Measurements from ENCODE around the gene GAS2.

GAS2 gene

DNA sequence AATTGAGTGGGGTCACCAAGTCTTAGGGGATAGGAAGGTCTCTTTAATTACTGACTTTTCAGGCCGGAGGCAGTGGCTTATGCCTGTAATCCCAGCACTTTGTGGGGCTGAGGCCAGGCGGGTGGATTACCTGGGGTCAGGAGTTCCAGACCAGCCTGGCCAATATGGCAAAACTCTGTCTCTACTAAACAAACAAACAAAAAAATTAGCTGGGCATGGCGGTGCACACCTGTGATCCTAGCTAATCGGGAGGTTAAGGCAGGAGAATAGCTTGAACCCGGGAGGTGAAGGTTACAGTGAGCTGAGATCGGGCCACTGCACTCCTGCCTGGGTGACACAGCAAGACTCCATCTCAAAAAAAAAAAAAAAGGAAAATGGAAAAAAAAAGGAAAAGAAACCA, 39.0 kb upstream of the GAS2 start:
- H3K9me3 ChIP-seq: no peaks in the 10 kb centered on the region
- TF ChIP-seq, protein P1, sequence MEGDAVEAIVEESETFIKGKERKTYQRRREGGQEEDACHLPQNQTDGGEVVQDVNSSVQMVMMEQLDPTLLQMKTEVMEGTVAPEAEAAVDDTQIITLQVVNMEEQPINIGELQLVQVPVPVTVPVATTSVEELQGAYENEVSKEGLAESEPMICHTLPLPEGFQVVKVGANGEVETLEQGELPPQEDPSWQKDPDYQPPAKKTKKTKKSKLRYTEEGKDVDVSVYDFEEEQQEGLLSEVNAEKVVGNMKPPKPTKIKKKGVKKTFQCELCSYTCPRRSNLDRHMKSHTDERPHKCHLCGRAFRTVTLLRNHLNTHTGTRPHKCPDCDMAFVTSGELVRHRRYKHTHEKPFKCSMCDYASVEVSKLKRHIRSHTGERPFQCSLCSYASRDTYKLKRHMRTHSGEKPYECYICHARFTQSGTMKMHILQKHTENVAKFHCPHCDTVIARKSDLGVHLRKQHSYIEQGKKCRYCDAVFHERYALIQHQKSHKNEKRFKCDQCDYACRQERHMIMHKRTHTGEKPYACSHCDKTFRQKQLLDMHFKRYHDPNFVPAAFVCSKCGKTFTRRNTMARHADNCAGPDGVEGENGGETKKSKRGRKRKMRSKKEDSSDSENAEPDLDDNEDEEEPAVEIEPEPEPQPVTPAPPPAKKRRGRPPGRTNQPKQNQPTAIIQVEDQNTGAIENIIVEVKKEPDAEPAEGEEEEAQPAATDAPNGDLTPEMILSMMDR (IDR thresholded peaks at IDR 0.05): no peak
- DNase-seq: no peak
- H3K27ac ChIP-seq: no peak overlapping the region
- no peak overlapping the region for H3K4me3 ChIP-seq
- intact Hi-C loops (cut with DNase I; ENCODE audit: low total_unique reads): no loop called here
- no peaks in the 10 kb centered on the region for H3K27me3 ChIP-seq
- no peaks in the 10 kb centered on the region for H3K36me3 ChIP-seq
- peaks cover 0 to 13% (median 9%) of the 10 kb centered on the region in 4 donors for H3K4me1 ChIP-seq

DNA sequence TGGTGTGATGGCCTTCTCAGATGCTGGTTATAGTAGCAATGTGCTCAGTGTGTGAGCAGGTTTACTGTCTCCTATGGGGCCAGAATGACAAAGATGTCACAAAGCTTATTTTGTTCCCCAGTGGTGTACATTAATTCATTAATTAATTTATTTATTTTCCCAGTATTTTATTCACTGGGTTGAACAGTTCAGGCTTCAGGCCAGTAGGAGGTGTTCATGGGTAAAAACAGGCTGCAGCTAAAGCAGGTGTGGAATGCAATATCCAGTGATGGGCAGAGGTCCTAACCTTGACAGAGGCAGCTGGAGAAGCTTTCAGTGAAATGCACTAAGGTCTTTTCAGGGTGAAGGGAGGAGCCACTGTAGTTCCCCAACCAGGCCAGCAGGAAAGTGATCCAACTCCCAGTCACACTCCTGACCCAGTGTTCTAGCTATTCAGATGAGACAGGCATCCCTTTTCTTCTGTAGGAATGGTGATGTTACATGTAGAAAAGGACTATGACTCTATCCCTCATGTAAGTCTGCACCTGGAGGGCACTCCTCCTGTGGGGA, 33.0 kb upstream of the GAS2 start:
- DNase-seq: no peak
- TF ChIP-seq, protein P1 (IDR thresholded peaks at IDR 0.05): no peak
- Histone ChIP-seq H3K36me3 (no peaks in the 10 kb centered on the region), H3K4me3 (no peak overlapping the region), H3K27ac (no peak overlapping the region), H3K9me3 (no peaks in the 10 kb centered on the region), H3K4me1 (no peaks in the 10 kb centered on the region), H3K27me3 (no peaks in the 10 kb centered on the region)
- intact Hi-C loops (cut with DNase I; ENCODE audit: low total_unique reads): no loop called here

DNA sequence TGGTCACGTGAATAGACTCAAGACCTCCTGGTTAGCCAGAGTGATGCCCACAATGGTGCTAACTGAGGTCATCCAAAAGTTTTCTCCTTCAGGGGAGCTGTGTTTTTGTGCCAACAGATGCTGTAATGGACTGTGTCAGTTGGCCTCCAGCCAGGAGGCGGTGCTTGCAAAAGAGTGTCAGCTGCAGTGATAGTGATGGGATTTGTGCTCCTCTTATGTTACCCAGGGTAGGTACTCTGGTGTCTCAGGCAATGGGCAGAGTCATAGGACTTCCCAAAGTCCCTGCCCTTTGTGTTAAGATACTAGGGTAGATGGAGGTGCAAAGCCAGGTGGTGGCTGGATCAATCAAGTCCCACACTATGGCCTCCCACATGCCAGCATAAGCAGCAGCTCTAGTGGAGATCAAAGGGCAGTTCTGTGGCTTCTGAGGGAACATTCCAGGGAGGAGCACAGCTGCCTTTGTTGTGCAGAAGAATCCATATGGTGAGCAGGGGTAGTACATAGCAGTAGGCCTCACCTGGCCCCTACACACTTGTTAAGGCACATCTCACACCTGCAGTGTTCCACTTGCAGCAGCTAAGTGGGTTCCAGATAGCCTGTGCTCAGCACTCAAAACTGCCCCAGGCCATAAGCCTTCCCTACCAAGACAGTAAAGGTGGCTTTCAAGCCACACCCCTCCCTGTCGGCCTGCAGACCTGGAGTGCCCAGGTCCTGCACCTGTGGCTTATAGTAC, 31.3 kb upstream of the GAS2 start:
- H3K27me3 ChIP-seq: no peaks in the 10 kb centered on the region
- H3K9me3 ChIP-seq: no peaks in the 10 kb centered on the region
- H3K27ac ChIP-seq: no peak overlapping the region
- no peaks in the 10 kb centered on the region for H3K36me3 ChIP-seq
- intact Hi-C loops (cut with DNase I; ENCODE audit: low total_unique reads): no loop called here
- DNase-seq: no peak
- H3K4me3 ChIP-seq: no peak overlapping the region
- TF ChIP-seq, protein P1 (IDR thresholded peaks at IDR 0.05): no peak
- H3K4me1 ChIP-seq: no peaks in the 10 kb centered on the region

DNA sequence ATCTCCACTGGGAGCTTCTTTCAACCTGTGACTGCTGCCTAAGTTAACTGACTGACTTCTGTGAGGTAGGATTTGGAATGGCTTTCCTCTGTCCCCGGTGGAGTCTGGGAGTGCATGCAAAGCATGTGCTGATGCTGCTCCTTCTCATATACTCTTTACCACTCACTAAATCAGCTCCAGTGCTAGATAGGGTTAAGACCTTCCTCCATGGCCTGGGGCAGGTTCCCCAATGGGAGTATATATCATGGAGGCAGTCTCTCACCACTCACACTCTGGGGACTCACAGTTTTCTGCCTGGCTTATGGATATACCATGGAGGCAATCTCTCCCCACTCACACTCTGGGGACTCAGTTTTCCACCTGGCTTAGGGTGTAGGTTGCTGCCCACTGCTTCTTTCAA, 30.7 kb upstream of the GAS2 start:
- Histone ChIP-seq H3K9me3 (no peaks in the 10 kb centered on the region), H3K36me3 (no peaks in the 10 kb centered on the region), H3K4me1 (no peaks in the 10 kb centered on the region), H3K27ac (no peak overlapping the region), H3K4me3 (no peak overlapping the region), H3K27me3 (no peaks in the 10 kb centered on the region)
- intact Hi-C loops (cut with DNase I; ENCODE audit: low total_unique reads): no loop called here
- TF ChIP-seq, protein P1 (IDR thresholded peaks at IDR 0.05): no peak
- no peak for DNase-seq

DNA sequence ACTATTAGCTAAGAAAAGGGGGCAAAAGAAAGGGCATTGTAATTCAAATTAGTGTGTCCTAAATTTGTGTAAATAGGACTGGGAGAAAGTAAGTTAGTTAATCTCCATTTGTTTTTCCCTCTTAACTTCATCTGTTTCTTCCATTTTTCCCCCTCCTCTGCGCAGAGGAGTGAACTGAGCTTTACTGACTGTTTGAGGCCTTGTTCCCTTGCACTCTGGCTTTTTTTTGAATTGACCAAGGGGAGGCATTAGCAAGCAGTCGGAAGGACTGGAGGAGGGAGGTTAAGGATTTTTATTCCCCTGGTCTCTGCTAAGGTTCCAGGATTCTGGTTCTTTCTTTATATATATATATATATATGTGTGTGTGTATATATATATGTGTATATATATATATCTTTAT, 25.5 kb upstream of the GAS2 start:
- Histone ChIP-seq H3K36me3 (no peaks in the 10 kb centered on the region), H3K27ac (no peak overlapping the region), H3K27me3 (no peaks in the 10 kb centered on the region), H3K4me1 (no peaks in the 10 kb centered on the region), H3K9me3 (no peaks in the 10 kb centered on the region), H3K4me3 (no peak overlapping the region)
- intact Hi-C loops (cut with DNase I; ENCODE audit: low total_unique reads): no loop called here
- TF ChIP-seq, protein P1 (IDR thresholded peaks at IDR 0.05): no peak
- no peak for DNase-seq

Measured in tibial artery (tissue), 4 donors.